ENCODE measurements around the gene PDXK. TPM values are rescaled to one million over a fixed set of nuclear protein-coding genes. Genes with fewer than 3 reads are reported as not detected.

Gene PDXK
- total and polyA plus RNA-seq, 2 of the 8 experiments (the other 6 are each of a cell fraction or from before 2014, with no cell fraction given), result 78.0 to 112 TPM

GRCh38 chr21:43726686-43727518 lies 8.0 kb downstream of the PDXK start (continued):
- TF ChIP-seq RFX5 (IDR thresholded peaks at IDR 0.05; ENCODE audit: borderline replicate concordance, low read depth, low read length) (no peak), BACH1 (IDR thresholded peaks at IDR 0.05; ENCODE audit: low read length) (no peak), GABPA (IDR thresholded peaks at IDR 0.05; ENCODE audit: borderline replicate concordance, insufficient read depth, low read length) (no peak)
- TF ChIP-seq, protein P1, sequence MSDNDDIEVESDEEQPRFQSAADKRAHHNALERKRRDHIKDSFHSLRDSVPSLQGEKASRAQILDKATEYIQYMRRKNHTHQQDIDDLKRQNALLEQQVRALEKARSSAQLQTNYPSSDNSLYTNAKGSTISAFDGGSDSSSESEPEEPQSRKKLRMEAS (IDR thresholded peaks at IDR 0.05), result no peak

Data from H1 (cell line).